SK-N-SH (cell line): ENCODE data around the gene HAUS2. TPM values are rescaled to one million over a fixed set of nuclear protein-coding genes. Genes with fewer than 3 reads are reported as not detected.

Experiments
- CTCF ChIA-PET: fragments of 300-600, 350-600 bp; formaldehyde crosslinking; extraction: SDS; loops from one replicate; lab custom pipeline; 2021; lab: Yijun Ruan, JAX
- POLR2A ChIA-PET: fragments of 350-600 bp; sonication (Branson Sonifier 250); formaldehyde crosslinking; extraction: SDS; loops from one replicate; lab custom pipeline; 2020; ENCODE audit warnings: antibody characterized with exemption, inconsistent platforms; lab: Yijun Ruan, JAX
- DNase-seq: peaks from one replicate; pipeline ENCODE4 v3.0.0; 2012
- H2AFZ ChIP-seq: fragments of 200-600 bp; sonication (generic); 2 replicates; pipeline ENCODE4 v1.8.1; 2016; ENCODE audit warnings: antibody characterized with exemption, mild to moderate bottlenecking, low read depth
- H3F3A ChIP-seq: fragments of 200-600 bp; sonication (generic); replicated peaks from 2 replicates; pipeline ENCODE3; 2016; ENCODE audit warnings: antibody characterized with exemption, mild to moderate bottlenecking; ENCODE audit not compliant: insufficient read depth
- H3K27ac ChIP-seq, 2 experiments: fragments of 200-500 bp in 1 of 2; fragments of 200-600 bp in 1 of 2; sonication (Bioruptor generic) in 1 of 2; sonication (generic), shearing (Covaris generic) in 1 of 2; 2 replicates each; pipeline versions ENCODE4 v1.5.1 to v1.6.1; 2014 to 2016; ENCODE audit warnings: low read depth in 2 of 2, inconsistent platforms in 1 of 2, low read length in 1 of 2, mild to moderate bottlenecking in 1 of 2, mixed read lengths in 1 of 2
- H3K27me3 ChIP-seq: fragments of 200-600 bp; sonication (generic), shearing (Covaris generic); 2 replicates; pipeline ENCODE4 v1.6.1; 2016; ENCODE audit warnings: mixed run types; ENCODE audit not compliant: insufficient read depth
- H3K36me3 ChIP-seq, 2 experiments: fragments of 200-500 bp in 1 of 2; fragments of 200-600 bp in 1 of 2; sonication (Bioruptor generic) in 1 of 2; sonication (generic) in 1 of 2; replicated peaks in 1 of 2; 2 replicates each; pipeline versions ENCODE3 to v1.5.1; 2014 to 2016; ENCODE audit warnings: low read length in 1 of 2, mild to moderate bottlenecking in 1 of 2; ENCODE audit not compliant: insufficient read depth in 2 of 2, control insufficient read depth in 1 of 2
- H3K4me1 ChIP-seq, 2 experiments: fragments of 200-500 bp in 1 of 2; fragments of 200-600 bp in 1 of 2; sonication (Bioruptor generic) in 1 of 2; sonication (generic), shearing (Covaris generic) in 1 of 2; 2 replicates each; pipeline versions ENCODE4 v1.5.1 to v1.6.1; 2014 to 2016; ENCODE audit warnings: low read depth in 1 of 2, low read length in 1 of 2, mixed run types in 1 of 2; ENCODE audit not compliant: insufficient read depth in 2 of 2, control insufficient read depth in 1 of 2
- H3K4me2 ChIP-seq: fragments of 200-600 bp; sonication (generic), shearing (Covaris generic); 2 replicates; pipeline ENCODE4 v1.6.1; 2017; ENCODE audit warnings: mixed run types
- H3K4me3 ChIP-seq, 2 experiments: fragments of 200-500 bp in 1 of 2; fragments of 200-600 bp in 1 of 2; sonication (Bioruptor generic) in 1 of 2; sonication (generic), shearing (Covaris generic) in 1 of 2; 2 replicates each; pipeline versions ENCODE4 v1.5.1 to v1.8.1; 2014 to 2016; ENCODE audit warnings: low read depth in 2 of 2, inconsistent platforms in 1 of 2, low read length in 1 of 2, mild to moderate bottlenecking in 1 of 2, mixed read lengths in 1 of 2, moderate library complexity in 1 of 2
- H3K79me2 ChIP-seq: fragments of 200-600 bp; sonication (generic); 2 replicates; pipeline ENCODE4 v1.8.1; 2017; ENCODE audit warnings: mild to moderate bottlenecking; ENCODE audit not compliant: insufficient read depth
- H3K9ac ChIP-seq: fragments of 200-600 bp; sonication (generic); 2 replicates; pipeline ENCODE4 v1.6.1; 2017; ENCODE audit warnings: mixed run types
- H3K9me2 ChIP-seq: fragments of 200-600 bp; sonication (generic); 2 replicates; pipeline ENCODE4 v1.6.1; 2017; ENCODE audit warnings: mixed run types
- H3K9me3 ChIP-seq: fragments of 200-600 bp; sonication (generic); 2 replicates; pipeline ENCODE4 v1.6.1; 2017; ENCODE audit warnings: mixed run types, mild to moderate bottlenecking, moderate library complexity
- H4K20me1 ChIP-seq: fragments of 200-600 bp; sonication (generic); 2 replicates; pipeline ENCODE4 v1.6.1; 2017; ENCODE audit warnings: mild to moderate bottlenecking, mixed run types; ENCODE audit not compliant: insufficient read depth
- CHD2 ChIP-seq: fragments of 150-350 bp; IDR thresholded peaks from 2 replicates; pipeline ENCODE4 v1.6.1; 2018; ENCODE audit warnings: low read length; ENCODE audit not compliant: partially characterized antibody
- GABPA ChIP-seq: IDR thresholded peaks from 2 replicates; pipeline ENCODE4 v1.4.0; 2012; ENCODE audit warnings: low read depth, mild to moderate bottlenecking
- PBX3 ChIP-seq: IDR thresholded peaks from 2 replicates; pipeline ENCODE4; 2012
- WGBS: methylation state at CpG from one replicate; pipeline ENCODE4 v1.1.6; 2017; ENCODE audit warnings: low lambda C conversion rate; 5-methylcytosine and 5-hydroxymethylcytosine counted together
- polyA plus RNA-seq, 3 experiments: library from polyadenylated mRNA; depleted of rRNA; stranded (reverse); fragments of >200 nt; gene quantifications; 2 replicates each; pipeline ENCODE4 v1.2.3, GENCODE V29; 2012
- TF ChIP-seq, protein P1 (sequence below): IDR thresholded peaks from 2 replicates; pipeline ENCODE4 v1.6.1; 2012; ENCODE audit warnings: mild to moderate bottlenecking, low read depth, low read length, moderate library complexity
- TF ChIP-seq, protein P2 (sequence below): fragments of 150-350 bp; IDR thresholded peaks from 2 replicates; pipeline ENCODE4 v1.6.1; 2017; ENCODE audit warnings: antibody characterized with exemption, low read length, low read depth, borderline replicate concordance

Gene HAUS2
- polyA plus RNA-seq, 1 of the 3 experiments (the other 2 are of a cell fraction) = 9.4 TPM

- ChIA-PET POLR2A (interaction anchor here (1.9 kb wide), 1 partner anchor 92 kb away, joined by 4 read pairs; the partner anchor contains the start of gene ZNF106), CTCF (interaction anchor here (1.4 to 2.4 kb wide), 2 partner anchors 9 to 527 kb away, joined by 3 to 8 read pairs; no protein-coding TSS in a partner anchor)
- Histone ChIP-seq H3K4me1 (peaks cover 20 to 29% of the 10 kb centered on the region in 2 experiments; a peak in 3 of 4 replicates), H2AFZ (no peak overlapping the region), H3K4me3 (no peak overlapping the region), H4K20me1 (peaks cover 9% of the 10 kb centered on the region; the same call in 1 of the 2 replicates), H3K36me3 (peaks cover 0 to 5% of the 10 kb centered on the region in 2 experiments), H3K27ac (peak overlapping the region in 1 of 2 experiments; percentile 13; a peak in 1 of 4 replicates), H3K79me2 (peaks cover 26% of the 10 kb centered on the region; the same call in 1 of the 2 replicates), H3K9ac (no peak overlapping the region), H3K4me2 (no peak overlapping the region), H3F3A (peaks cover 12% of the 10 kb centered on the region), H3K9me3 (no peaks in the 10 kb centered on the region)
- peak; percentile 28 for DNase-seq
- 96% methylated on average over 8 of the region's 8 CpGs for WGBS
- no peak for TF ChIP-seq CHD2
- TF ChIP-seq PBX3 = no peak
- TF ChIP-seq GABPA = no peak
- TF ChIP-seq, all 33 proteins: peak for 0
- H3K9me2 ChIP-seq = no peaks in the 10 kb centered on the region
- no peaks in the 10 kb centered on the region for H3K27me3 ChIP-seq
Observed at GRCh38 chr15:42582569-42583375, 34.1 kb downstream of the HAUS2 start.

- CTCF ChIA-PET = interaction anchor here (0.7 to 1.4 kb wide), 2 partner anchors 24 to 528 kb away, joined by 3 read pairs; no protein-coding TSS in a partner anchor
- Histone ChIP-seq H3K36me3 (peaks cover 0 to 5% of the 10 kb centered on the region in 2 experiments), H3K4me1 (peaks cover 25 to 31% of the 10 kb centered on the region in 2 experiments; a peak in 3 of 4 replicates), H2AFZ (no peak overlapping the region), H3K9me3 (no peaks in the 10 kb centered on the region), H3K79me2 (peaks cover 19% of the 10 kb centered on the region; the same call in 1 of the 2 replicates), H3K4me3 (no peak overlapping the region), H3K27me3 (no peaks in the 10 kb centered on the region), H4K20me1 (peaks cover 9% of the 10 kb centered on the region; the same call in 1 of the 2 replicates), H3K9me2 (no peaks in the 10 kb centered on the region), H3F3A (peaks cover 4% of the 10 kb centered on the region), H3K9ac (no peak overlapping the region), H3K27ac (peak overlapping the region in 1 of 2 experiments; percentile 31; a peak in 1 of 4 replicates), H3K4me2 (peak overlapping the region; percentile 8; the same call in 1 of the 2 replicates)
- POLR2A ChIA-PET = no interaction called here
- WGBS = 61% methylated on average over 4 of the region's 4 CpGs
- DNase-seq = no peak
- TF ChIP-seq, protein P1, sequence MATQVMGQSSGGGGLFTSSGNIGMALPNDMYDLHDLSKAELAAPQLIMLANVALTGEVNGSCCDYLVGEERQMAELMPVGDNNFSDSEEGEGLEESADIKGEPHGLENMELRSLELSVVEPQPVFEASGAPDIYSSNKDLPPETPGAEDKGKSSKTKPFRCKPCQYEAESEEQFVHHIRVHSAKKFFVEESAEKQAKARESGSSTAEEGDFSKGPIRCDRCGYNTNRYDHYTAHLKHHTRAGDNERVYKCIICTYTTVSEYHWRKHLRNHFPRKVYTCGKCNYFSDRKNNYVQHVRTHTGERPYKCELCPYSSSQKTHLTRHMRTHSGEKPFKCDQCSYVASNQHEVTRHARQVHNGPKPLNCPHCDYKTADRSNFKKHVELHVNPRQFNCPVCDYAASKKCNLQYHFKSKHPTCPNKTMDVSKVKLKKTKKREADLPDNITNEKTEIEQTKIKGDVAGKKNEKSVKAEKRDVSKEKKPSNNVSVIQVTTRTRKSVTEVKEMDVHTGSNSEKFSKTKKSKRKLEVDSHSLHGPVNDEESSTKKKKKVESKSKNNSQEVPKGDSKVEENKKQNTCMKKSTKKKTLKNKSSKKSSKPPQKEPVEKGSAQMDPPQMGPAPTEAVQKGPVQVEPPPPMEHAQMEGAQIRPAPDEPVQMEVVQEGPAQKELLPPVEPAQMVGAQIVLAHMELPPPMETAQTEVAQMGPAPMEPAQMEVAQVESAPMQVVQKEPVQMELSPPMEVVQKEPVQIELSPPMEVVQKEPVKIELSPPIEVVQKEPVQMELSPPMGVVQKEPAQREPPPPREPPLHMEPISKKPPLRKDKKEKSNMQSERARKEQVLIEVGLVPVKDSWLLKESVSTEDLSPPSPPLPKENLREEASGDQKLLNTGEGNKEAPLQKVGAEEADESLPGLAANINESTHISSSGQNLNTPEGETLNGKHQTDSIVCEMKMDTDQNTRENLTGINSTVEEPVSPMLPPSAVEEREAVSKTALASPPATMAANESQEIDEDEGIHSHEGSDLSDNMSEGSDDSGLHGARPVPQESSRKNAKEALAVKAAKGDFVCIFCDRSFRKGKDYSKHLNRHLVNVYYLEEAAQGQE = no peak
- TF ChIP-seq, protein P2, sequence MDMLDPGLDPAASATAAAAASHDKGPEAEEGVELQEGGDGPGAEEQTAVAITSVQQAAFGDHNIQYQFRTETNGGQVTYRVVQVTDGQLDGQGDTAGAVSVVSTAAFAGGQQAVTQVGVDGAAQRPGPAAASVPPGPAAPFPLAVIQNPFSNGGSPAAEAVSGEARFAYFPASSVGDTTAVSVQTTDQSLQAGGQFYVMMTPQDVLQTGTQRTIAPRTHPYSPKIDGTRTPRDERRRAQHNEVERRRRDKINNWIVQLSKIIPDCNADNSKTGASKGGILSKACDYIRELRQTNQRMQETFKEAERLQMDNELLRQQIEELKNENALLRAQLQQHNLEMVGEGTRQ = no peak
- peak; percentile 64 for TF ChIP-seq PBX3
Observed at GRCh38 chr15:42584031-42584765, 35.6 kb downstream of the HAUS2 start.
